Transverse colon (tissue), 4 donors: ENCODE data around the gene WWOX.

ENCODE experiments used
- EP300 ChIP-seq: sonication (generic); formaldehyde crosslinking; IDR thresholded peaks from one replicate; pipeline ENCODE4 v1.6.1; 2017; ENCODE audit warnings: antibody characterized with exemption, low read depth
- POLR2A ChIP-seq: fragments of 450-650 bp; IDR thresholded peaks from one replicate; pipeline ENCODE4 v1.6.1; 2016; ENCODE audit warnings: antibody characterized with exemption, mild to moderate bottlenecking, moderate library complexity
- POLR2AphosphoS5 ChIP-seq, 3 donors: sonication (generic); formaldehyde crosslinking; IDR thresholded peaks; one replicate each; pipeline ENCODE4 v1.6.1; 2016; ENCODE audit warnings: antibody characterized with exemption in 3 of 3
- TF ChIP-seq, protein P1 (sequence below), 5 experiments: fragments of 200-600 bp in 3 of 5; fragments of 450-650 bp in 2 of 5; sonication (generic) in 3 of 5; IDR thresholded peaks; 1 replicate in 2 of 5; 2 replicates in 3 of 5; pipeline ENCODE4 v1.5.1; 2016 to 2017; ENCODE audit warnings: antibody characterized with exemption in 5 of 5, inconsistent platforms in 3 of 5, mild to moderate bottlenecking in 2 of 5, moderate library complexity in 1 of 5

GRCh38 chr16:79076047-79076767 lies 976.8 kb downstream of the WWOX start:
- TF ChIP-seq EP300 (no peak), POLR2A (no peak), POLR2AphosphoS5 (IDR thresholded peaks at IDR 0.05) (no peak)
- TF ChIP-seq, protein P1, sequence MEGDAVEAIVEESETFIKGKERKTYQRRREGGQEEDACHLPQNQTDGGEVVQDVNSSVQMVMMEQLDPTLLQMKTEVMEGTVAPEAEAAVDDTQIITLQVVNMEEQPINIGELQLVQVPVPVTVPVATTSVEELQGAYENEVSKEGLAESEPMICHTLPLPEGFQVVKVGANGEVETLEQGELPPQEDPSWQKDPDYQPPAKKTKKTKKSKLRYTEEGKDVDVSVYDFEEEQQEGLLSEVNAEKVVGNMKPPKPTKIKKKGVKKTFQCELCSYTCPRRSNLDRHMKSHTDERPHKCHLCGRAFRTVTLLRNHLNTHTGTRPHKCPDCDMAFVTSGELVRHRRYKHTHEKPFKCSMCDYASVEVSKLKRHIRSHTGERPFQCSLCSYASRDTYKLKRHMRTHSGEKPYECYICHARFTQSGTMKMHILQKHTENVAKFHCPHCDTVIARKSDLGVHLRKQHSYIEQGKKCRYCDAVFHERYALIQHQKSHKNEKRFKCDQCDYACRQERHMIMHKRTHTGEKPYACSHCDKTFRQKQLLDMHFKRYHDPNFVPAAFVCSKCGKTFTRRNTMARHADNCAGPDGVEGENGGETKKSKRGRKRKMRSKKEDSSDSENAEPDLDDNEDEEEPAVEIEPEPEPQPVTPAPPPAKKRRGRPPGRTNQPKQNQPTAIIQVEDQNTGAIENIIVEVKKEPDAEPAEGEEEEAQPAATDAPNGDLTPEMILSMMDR (IDR thresholded peaks at IDR 0.05): no peak
